Ectodermal cell (in vitro differentiated cells): ENCODE measurements around the gene ETV3.

Source experiments
- H3K27ac ChIP-seq: 2 replicates; pipeline ENCODE4 v1.7.0; 2013; ENCODE audit warnings: mild to moderate bottlenecking, low read depth, low read length; ENCODE audit not compliant: insufficient read depth, poor library complexity, severe bottlenecking
- H3K27me3 ChIP-seq: 2 replicates; pipeline ENCODE4 v1.7.0; 2013; ENCODE audit warnings: mild to moderate bottlenecking, low read length; ENCODE audit not compliant: insufficient read depth, control insufficient read depth, poor library complexity, severe bottlenecking
- H3K36me3 ChIP-seq: one replicate; pipeline ENCODE4 v1.7.0; 2013; ENCODE audit warnings: low read length; ENCODE audit not compliant: control insufficient read depth, insufficient read depth
- H3K4me1 ChIP-seq: one replicate; pipeline ENCODE4 v1.7.0; 2013; ENCODE audit warnings: low read length; ENCODE audit not compliant: control insufficient read depth, insufficient read depth
- H3K4me3 ChIP-seq: 2 replicates; pipeline ENCODE4 v1.7.0; 2013; ENCODE audit warnings: low read depth, low read length, control low read depth; ENCODE audit not compliant: insufficient read depth
- H3K9me3 ChIP-seq: 2 replicates; pipeline ENCODE4 v1.7.0; 2013; ENCODE audit warnings: mild to moderate bottlenecking, low read length, moderate library complexity; ENCODE audit not compliant: control insufficient read depth
- WGBS, 2 experiments: methylation state at CpG; one replicate each; pipeline ENCODE4 v1.1.7; 2013; ENCODE audit warnings: missing lambda C conversion rate in 2 of 2; 5-methylcytosine and 5-hydroxymethylcytosine counted together

The ETV3 gene

DNA sequence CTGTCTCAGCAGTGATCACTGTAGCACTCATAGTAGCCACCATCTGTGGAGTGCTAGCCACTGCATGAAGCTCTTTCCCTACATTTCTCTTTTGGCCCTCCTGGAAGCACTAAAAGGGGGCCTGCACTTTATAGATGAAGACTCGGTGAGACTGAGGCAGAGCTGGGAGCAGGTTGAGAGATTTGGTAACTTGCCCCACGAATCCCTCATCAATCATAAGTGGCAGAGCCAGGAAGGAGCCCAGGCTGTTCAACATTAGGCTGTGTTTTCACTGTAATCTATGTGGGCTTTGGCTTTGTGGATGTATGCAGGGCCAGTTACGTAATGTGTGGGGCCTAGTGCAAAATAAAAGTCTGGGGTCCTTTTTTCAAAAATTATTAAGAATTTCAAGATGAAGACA is 13.3 kb upstream of the ETV3 start:
- no peaks in the 10 kb centered on the region for H3K27me3 ChIP-seq
- H3K4me3 ChIP-seq: no peak overlapping the region
- H3K36me3 ChIP-seq: no peaks in the 10 kb centered on the region
- H3K4me1 ChIP-seq: peaks cover 5% of the 10 kb centered on the region
- H3K9me3 ChIP-seq: no peaks in the 10 kb centered on the region
- H3K27ac ChIP-seq: no peak overlapping the region
- WGBS, 2 experiments: 84 to 92% methylated on average over 3 of the region's 3 CpGs

DNA sequence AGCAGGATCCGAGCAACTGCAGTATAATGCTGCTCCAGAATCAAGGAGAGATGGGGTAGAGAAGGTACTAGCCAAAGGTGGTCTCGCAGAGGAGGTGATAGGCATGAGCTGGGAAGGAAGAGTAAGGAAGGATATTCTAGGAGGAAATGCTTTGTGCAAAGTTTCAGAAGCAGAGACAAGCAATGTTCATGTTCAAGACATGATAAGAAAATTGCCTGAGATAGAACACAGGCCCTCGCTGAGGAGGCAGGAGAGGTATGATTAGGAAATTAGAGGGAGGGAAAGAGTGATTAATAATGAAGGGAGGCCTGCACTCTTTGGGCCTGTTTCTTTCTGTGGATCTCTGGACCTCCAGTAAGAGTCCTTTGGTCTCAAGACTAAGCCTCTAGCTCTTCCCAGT is 12.9 kb upstream of the ETV3 start:
- Histone ChIP-seq H3K27ac (no peak overlapping the region), H3K4me1 (peaks cover 5% of the 10 kb centered on the region), H3K36me3 (no peaks in the 10 kb centered on the region), H3K9me3 (no peaks in the 10 kb centered on the region), H3K4me3 (no peak overlapping the region), H3K27me3 (no peaks in the 10 kb centered on the region)
- 90 to 94% methylated on average over 3 of the region's 3 CpGs for WGBS, 2 experiments

- Histone ChIP-seq H3K27me3 (no peaks in the 10 kb centered on the region), H3K27ac (no peak overlapping the region), H3K9me3 (no peaks in the 10 kb centered on the region), H3K36me3 (no peaks in the 10 kb centered on the region), H3K4me3 (no peak overlapping the region), H3K4me1 (peaks cover 5% of the 10 kb centered on the region)
- WGBS, 2 experiments: 95 to 98% methylated on average over 6 of the region's 6 CpGs
These were observed 12.4 kb upstream of the ETV3 start for GRCh38 chr1:157150631-157151030.

DNA sequence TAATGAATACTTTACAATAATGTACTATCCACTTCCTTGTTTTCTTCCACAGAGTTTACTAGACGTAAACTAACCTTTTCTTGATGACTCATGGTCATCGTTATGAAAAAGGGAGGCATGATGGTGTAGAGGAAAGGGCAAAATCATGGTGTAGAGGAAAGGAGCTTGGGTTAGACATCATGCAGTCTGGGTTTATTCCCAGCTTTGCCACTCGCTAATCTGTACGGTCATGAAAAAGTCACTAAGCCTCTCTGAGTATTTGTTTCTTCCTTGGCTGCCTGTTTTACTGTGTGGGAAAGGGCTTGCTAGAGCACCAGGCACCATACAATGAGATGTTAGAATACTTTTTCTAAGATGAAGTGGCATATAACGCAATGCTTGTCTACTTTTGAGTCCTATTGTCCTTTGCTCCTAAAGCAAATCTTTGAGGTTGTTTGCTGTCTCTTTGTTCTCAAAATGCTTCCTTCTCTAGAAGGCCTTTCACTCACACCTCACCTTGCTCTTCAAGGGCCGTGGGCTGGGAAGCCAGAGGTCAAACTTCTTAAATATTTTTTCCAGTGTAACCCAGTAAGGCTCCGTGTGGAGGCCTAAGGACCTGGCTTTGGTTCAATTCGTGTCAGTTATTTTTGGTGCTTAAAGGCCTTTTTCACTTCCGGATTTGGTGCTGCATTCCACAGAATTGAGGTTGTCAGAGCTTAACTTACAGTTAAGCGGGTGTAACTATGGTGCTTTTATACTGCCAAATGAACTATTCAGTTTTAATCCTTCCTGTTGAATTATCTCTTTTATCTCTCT is 9.9 kb upstream of the ETV3 start:
- 86 to 88% methylated on average over 10 of the region's 10 CpGs for WGBS, 2 experiments
- H3K9me3 ChIP-seq: no peaks in the 10 kb centered on the region
- no peak overlapping the region for H3K4me3 ChIP-seq
- no peak overlapping the region for H3K27ac ChIP-seq
- H3K27me3 ChIP-seq: no peaks in the 10 kb centered on the region
- H3K36me3 ChIP-seq: no peaks in the 10 kb centered on the region
- H3K4me1 ChIP-seq: no peaks in the 10 kb centered on the region

DNA sequence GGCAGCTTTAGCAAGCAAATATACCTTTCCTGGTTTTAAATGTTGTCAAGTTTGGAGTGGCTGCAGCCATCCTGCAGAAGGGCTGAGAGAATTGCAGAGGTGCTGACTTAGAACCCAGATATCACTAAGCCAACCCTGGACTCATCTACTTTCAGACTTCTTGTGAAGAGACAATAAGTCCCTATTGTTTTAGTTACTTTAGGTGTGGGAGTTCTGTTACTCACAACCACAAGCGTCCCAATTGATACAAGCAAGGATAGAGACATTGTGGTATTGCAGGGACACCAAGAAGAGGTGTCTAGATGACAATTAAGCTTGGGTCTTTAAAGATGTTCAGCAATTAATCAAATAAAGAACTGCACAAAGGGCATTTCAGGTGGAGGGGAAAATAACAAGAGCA is 8.8 kb upstream of the ETV3 start:
- no peaks in the 10 kb centered on the region for H3K27me3 ChIP-seq
- no peaks in the 10 kb centered on the region for H3K9me3 ChIP-seq
- no peak overlapping the region for H3K27ac ChIP-seq
- 82 to 100% methylated on average over 1 of the region's 1 CpG for WGBS, 2 experiments
- H3K4me3 ChIP-seq: no peak overlapping the region
- H3K36me3 ChIP-seq: no peaks in the 10 kb centered on the region
- H3K4me1 ChIP-seq: no peaks in the 10 kb centered on the region

DNA sequence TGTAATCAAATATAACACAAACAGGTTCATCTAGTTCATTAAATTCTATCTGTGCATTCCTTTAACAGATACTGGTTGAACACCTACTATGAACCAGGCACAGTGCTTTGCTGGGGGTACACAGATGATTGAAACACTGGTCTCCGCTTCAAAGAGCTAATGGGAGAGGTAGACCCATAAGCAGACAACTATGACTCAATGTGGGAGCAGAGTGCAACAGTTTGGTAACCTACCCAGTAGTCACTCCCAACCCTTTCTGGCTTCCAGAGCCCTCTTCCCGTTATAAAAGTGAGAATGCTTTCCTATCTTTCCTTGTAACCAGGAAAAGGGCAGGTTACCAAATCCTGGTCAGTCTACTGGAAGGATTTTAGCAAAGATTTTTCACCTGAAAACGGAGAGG is 8.0 kb upstream of the ETV3 start:
- no peaks in the 10 kb centered on the region for H3K4me1 ChIP-seq
- no peak overlapping the region for H3K27ac ChIP-seq
- no peaks in the 10 kb centered on the region for H3K9me3 ChIP-seq
- H3K4me3 ChIP-seq: no peak overlapping the region
- H3K27me3 ChIP-seq: no peaks in the 10 kb centered on the region
- 87 to 89% methylated on average over 3 of the region's 3 CpGs for WGBS, 2 experiments
- H3K36me3 ChIP-seq: no peaks in the 10 kb centered on the region

GRCh38 chr1:157145076-157145475 is 6.9 kb upstream of the ETV3 start:
- Histone ChIP-seq H3K36me3 (no peaks in the 10 kb centered on the region), H3K4me3 (no peak overlapping the region), H3K4me1 (no peaks in the 10 kb centered on the region), H3K27me3 (no peaks in the 10 kb centered on the region), H3K27ac (no peak overlapping the region), H3K9me3 (no peaks in the 10 kb centered on the region)
- WGBS, 2 experiments: 86 to 90% methylated on average over 1 of the region's 1 CpG

- 89 to 100% methylated on average over 1 of the region's 1 CpG for WGBS, 2 experiments
- no peak overlapping the region for H3K4me3 ChIP-seq
- no peaks in the 10 kb centered on the region for H3K4me1 ChIP-seq
- no peak overlapping the region for H3K27ac ChIP-seq
- no peaks in the 10 kb centered on the region for H3K9me3 ChIP-seq
- no peaks in the 10 kb centered on the region for H3K27me3 ChIP-seq
- no peaks in the 10 kb centered on the region for H3K36me3 ChIP-seq
These were observed 6.3 kb upstream of the ETV3 start for GRCh38 chr1:157144509-157144908.

DNA sequence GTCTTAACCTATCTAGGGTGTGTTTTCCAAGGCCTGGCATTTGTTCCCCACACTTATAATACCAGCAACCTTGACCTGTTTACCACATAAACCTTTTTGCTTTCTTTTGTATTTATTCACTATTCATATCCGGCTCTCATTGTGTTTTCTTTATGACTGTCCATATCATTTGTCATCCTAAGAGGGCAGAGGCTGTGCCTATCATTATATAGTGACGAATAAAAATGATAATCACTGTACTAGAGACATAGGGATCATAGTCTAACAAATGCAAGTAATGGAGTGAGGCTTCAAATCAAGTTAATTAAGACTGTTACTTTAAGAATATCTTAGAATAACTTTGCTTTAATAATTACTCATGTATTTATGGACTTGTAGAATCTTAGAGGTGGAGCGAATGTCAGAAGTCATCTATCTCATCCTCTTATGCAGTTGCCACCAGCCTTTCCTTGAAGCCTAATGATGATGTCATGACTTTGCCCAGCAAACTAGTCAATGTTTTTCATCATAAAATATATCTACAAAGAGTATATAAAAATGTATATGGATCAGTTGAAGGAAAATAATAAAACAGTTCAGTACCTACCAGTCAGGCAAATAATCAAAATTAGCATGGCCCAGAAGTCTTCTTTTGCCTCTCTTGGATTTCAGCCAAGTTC is 4.7 kb upstream of the ETV3 start:
- Histone ChIP-seq H3K9me3 (no peaks in the 10 kb centered on the region), H3K4me3 (no peak overlapping the region), H3K36me3 (no peaks in the 10 kb centered on the region), H3K27me3 (no peaks in the 10 kb centered on the region), H3K4me1 (no peaks in the 10 kb centered on the region), H3K27ac (no peak overlapping the region)
- WGBS, 2 experiments: 90 to 100% methylated on average over 1 to 3 of the region's 3 CpGs

GRCh38 chr1:157142201-157142600 is 4.0 kb upstream of the ETV3 start:
- H3K4me1 ChIP-seq: peaks cover under 1% of the 10 kb centered on the region
- 66 to 75% methylated on average over 2 of the region's 2 CpGs for WGBS, 2 experiments

More at GRCh38 chr1:157142201-157142600, 4.0 kb upstream of the ETV3 start:
- no peaks in the 10 kb centered on the region for H3K36me3 ChIP-seq
- H3K4me3 ChIP-seq: no peak overlapping the region
- no peaks in the 10 kb centered on the region for H3K27me3 ChIP-seq
- H3K9me3 ChIP-seq: no peaks in the 10 kb centered on the region
- H3K27ac ChIP-seq: no peak overlapping the region
